ENCODE results near the gene PLA2G4C. TPM values are rescaled to one million over a fixed set of nuclear protein-coding genes. Genes with fewer than 3 reads are reported as not detected.

The PLA2G4C gene
- total and polyA plus RNA-seq, 7 donors: 0.60 to 18.5 (median 11.8) TPM

DNA sequence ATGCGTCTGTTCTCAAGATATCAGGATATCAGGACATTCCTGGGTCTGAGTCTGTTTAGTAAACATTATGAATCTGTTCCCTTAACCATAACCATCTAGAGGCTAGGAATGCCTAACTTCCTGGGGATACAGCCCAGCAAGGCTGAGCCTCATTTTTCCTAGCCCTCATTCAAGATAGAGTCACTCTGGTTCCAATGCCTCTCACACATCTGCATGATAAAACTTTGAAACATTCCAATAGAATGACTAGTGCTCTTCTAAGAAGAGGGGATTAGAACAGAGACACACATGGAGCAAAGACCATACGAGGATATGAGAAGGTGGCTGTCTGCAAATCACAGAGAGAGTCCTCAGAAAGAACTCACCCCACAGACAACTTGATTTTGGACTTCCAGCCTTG lies 46.1 kb downstream of the PLA2G4C start:
- TF ChIP-seq EP300 (IDR thresholded peaks at IDR 0.05): no peak
- TF ChIP-seq POLR2A (IDR thresholded peaks at IDR 0.05): no peak
- TF ChIP-seq POLR2AphosphoS5 (IDR thresholded peaks at IDR 0.05): no peak
- TF ChIP-seq, protein P1, sequence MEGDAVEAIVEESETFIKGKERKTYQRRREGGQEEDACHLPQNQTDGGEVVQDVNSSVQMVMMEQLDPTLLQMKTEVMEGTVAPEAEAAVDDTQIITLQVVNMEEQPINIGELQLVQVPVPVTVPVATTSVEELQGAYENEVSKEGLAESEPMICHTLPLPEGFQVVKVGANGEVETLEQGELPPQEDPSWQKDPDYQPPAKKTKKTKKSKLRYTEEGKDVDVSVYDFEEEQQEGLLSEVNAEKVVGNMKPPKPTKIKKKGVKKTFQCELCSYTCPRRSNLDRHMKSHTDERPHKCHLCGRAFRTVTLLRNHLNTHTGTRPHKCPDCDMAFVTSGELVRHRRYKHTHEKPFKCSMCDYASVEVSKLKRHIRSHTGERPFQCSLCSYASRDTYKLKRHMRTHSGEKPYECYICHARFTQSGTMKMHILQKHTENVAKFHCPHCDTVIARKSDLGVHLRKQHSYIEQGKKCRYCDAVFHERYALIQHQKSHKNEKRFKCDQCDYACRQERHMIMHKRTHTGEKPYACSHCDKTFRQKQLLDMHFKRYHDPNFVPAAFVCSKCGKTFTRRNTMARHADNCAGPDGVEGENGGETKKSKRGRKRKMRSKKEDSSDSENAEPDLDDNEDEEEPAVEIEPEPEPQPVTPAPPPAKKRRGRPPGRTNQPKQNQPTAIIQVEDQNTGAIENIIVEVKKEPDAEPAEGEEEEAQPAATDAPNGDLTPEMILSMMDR (IDR thresholded peaks at IDR 0.05): no peak
- Histone ChIP-seq H3K36me3 (peaks cover 0 to 9% (median 0%) of the 10 kb centered on the region in 4 donors), H3K4me3 (no peak overlapping the region), H3K27ac (no peak overlapping the region), H3K27me3 (no peaks in the 10 kb centered on the region), H3K9me3 (no peaks in the 10 kb centered on the region), H3K4me1 (no peaks in the 10 kb centered on the region)
- DNase-seq: no peak
- 75 to 81% methylated on average over 2 of the region's 2 CpGs for WGBS, 2 donors
- intact Hi-C loops (cut with DNase I): no loop called here

- no peaks in the 10 kb centered on the region for H3K4me1 ChIP-seq
- no peaks in the 10 kb centered on the region for H3K9me3 ChIP-seq
- TF ChIP-seq POLR2A (IDR thresholded peaks at IDR 0.05): no peak
- no peak for TF ChIP-seq POLR2AphosphoS5 (IDR thresholded peaks at IDR 0.05)
- no peak for TF ChIP-seq EP300 (IDR thresholded peaks at IDR 0.05)
- TF ChIP-seq, protein P1 (IDR thresholded peaks at IDR 0.05): no peak
- peaks cover 0 to 3% (median 0%) of the 10 kb centered on the region in 4 donors for H3K36me3 ChIP-seq
- no peak overlapping the region for H3K4me3 ChIP-seq
- WGBS, 2 donors: 47 to 48% methylated on average over 37 of the region's 37 CpGs
- no peak overlapping the region for H3K27ac ChIP-seq
- peak; percentile 39 for DNase-seq
- H3K27me3 ChIP-seq: no peaks in the 10 kb centered on the region
- intact Hi-C loops (cut with DNase I): no loop called here
These were observed 48.9 kb downstream of the PLA2G4C start for GRCh38 chr19:48061401-48062344.

GRCh38 chr19:48060381-48060780 lies 50.2 kb downstream of the PLA2G4C start:
- intact Hi-C loops (cut with DNase I): no loop called here
- WGBS, 2 donors: 91 to 93% methylated on average over 5 of the region's 5 CpGs
- DNase-seq: no peak
- Histone ChIP-seq H3K9me3 (no peaks in the 10 kb centered on the region), H3K36me3 (peaks cover 0 to 3% (median 0%) of the 10 kb centered on the region in 4 donors), H3K4me3 (no peak overlapping the region), H3K27ac (no peak overlapping the region), H3K4me1 (no peaks in the 10 kb centered on the region), H3K27me3 (no peaks in the 10 kb centered on the region)
- TF ChIP-seq, protein P1 (IDR thresholded peaks at IDR 0.05): no peak
- no peak for TF ChIP-seq POLR2AphosphoS5 (IDR thresholded peaks at IDR 0.05)
- no peak for TF ChIP-seq POLR2A (IDR thresholded peaks at IDR 0.05)
- TF ChIP-seq EP300 (IDR thresholded peaks at IDR 0.05): no peak

DNA sequence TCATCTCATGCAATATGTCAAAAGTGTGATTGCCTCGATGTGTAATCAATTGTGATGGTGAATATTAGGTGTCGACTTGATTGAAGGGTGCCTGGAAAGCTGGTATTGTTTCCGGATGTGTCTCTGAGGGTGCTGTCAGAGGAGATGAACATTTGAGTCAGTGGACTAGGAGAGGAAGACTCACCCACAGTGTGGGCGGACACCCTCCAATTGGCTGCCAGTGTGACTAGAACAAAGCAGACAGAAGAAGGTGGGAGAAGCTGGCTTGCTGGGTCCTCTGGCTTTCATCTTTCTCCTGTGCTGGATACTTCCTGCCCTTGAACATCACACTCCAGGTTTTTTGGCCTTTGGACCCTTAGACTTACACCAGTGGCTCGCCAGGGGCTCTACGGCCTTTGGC lies 51.3 kb downstream of the PLA2G4C start:
- WGBS, 2 donors: 91 to 93% methylated on average over 6 of the region's 6 CpGs
- no peaks in the 10 kb centered on the region for H3K27me3 ChIP-seq
- intact Hi-C loops (cut with DNase I): no loop called here
- peaks cover 0 to 3% (median 0%) of the 10 kb centered on the region in 4 donors for H3K36me3 ChIP-seq
- TF ChIP-seq EP300 (IDR thresholded peaks at IDR 0.05): no peak
- TF ChIP-seq, protein P1 (IDR thresholded peaks at IDR 0.05): no peak
- no peak for TF ChIP-seq POLR2A (IDR thresholded peaks at IDR 0.05)
- TF ChIP-seq POLR2AphosphoS5 (IDR thresholded peaks at IDR 0.05): no peak
- H3K27ac ChIP-seq: no peak overlapping the region
- H3K4me1 ChIP-seq: no peaks in the 10 kb centered on the region
- H3K9me3 ChIP-seq: no peaks in the 10 kb centered on the region
- DNase-seq: peak; percentile 5
- H3K4me3 ChIP-seq: no peak overlapping the region
